AG09309 (cell line): ENCODE measurements around the gene ATP13A3.
"Not testable (repeated sequence)": the region's sequence is repeated elsewhere in the genome, so short reads cannot be mapped to it uniquely, and the experiment has no call there.

ENCODE experiments used
- DNase-seq: peaks from one replicate; pipeline ENCODE4 v3.0.0-alpha.2; 2010; ENCODE audit warnings: low read depth
- H3K4me3 ChIP-seq: 2 replicates; pipeline ENCODE4 v1.5.1; 2011; ENCODE audit warnings: mild to moderate bottlenecking, low read depth, low read length, moderate library complexity; ENCODE audit not compliant: control insufficient read depth
- TF ChIP-seq, protein P1 (sequence below): IDR thresholded peaks from 2 replicates; pipeline ENCODE4 v1.5.1; 2011; ENCODE audit warnings: mild to moderate bottlenecking, low read depth, low read length, inconsistent platforms; ENCODE audit not compliant: insufficient read depth, control insufficient read depth; ENCODE audit errors: missing control alignments

Gene ATP13A3

DNA sequence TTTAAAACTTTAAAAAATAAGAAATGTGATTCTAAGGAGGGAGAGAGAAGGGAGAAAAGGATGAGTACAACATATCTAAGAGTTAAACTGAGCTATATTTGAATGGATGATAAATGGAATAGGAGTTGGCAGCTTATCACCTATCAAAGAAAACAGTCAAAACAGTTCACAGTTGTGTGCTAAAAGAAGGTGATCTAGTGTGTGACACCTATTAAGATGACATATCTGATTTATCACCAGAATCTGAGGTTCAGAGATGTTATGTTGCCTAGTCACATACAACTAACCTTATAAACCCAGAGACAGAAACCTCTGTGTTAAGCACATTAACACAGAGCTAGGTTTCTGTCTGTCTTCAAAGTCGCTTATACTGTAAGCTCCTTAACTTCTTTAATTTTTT lies 3.0 kb downstream of the ATP13A3 start:
- no peak overlapping the region for H3K4me3 ChIP-seq
- TF ChIP-seq, protein P1, sequence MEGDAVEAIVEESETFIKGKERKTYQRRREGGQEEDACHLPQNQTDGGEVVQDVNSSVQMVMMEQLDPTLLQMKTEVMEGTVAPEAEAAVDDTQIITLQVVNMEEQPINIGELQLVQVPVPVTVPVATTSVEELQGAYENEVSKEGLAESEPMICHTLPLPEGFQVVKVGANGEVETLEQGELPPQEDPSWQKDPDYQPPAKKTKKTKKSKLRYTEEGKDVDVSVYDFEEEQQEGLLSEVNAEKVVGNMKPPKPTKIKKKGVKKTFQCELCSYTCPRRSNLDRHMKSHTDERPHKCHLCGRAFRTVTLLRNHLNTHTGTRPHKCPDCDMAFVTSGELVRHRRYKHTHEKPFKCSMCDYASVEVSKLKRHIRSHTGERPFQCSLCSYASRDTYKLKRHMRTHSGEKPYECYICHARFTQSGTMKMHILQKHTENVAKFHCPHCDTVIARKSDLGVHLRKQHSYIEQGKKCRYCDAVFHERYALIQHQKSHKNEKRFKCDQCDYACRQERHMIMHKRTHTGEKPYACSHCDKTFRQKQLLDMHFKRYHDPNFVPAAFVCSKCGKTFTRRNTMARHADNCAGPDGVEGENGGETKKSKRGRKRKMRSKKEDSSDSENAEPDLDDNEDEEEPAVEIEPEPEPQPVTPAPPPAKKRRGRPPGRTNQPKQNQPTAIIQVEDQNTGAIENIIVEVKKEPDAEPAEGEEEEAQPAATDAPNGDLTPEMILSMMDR: no peak
- DNase-seq: no peak

DNA sequence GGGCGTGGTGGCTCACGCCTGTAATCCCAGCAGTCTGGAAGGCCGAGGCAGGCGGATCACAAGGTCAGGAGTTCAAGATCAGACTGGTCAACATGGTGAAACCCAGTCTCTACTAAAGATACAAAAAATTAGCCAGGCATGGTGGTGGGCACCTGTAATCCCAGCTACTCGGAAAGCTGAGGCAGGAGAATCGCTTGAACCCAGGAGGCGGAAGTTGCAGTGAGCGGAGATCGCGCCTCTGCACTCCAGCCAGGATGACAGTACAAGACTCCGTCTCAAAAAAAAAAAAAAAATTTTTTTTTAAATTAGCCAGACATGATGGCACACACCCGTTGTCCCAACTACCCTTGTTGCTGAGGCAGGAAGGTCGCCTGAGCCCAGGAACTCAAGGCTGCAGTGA lies 4.0 kb downstream of the ATP13A3 start:
- not testable (repeated sequence) for DNase-seq, H3K4me3 ChIP-seq

DNA sequence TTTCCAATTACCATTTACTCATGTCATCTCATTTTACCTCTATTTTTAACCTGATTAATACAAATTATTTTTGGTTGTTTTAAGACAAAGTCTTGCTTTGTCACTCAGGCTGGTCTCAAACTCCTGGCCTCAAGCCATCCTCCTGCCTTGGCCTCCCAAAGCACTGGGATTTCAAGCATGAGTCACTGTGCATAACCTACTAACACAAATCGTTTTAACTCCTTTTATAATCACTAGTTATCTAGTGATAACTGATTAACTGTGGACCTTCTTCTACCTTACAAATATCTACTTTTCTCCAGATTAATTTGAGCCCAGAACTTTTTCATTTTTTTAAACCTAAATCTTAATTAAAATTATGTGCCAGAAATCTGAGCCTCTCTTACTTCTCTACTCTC lies 4.6 kb downstream of the ATP13A3 start:
- H3K4me3 ChIP-seq: no peak overlapping the region
- no peak for DNase-seq
- TF ChIP-seq, protein P1: no peak

DNA sequence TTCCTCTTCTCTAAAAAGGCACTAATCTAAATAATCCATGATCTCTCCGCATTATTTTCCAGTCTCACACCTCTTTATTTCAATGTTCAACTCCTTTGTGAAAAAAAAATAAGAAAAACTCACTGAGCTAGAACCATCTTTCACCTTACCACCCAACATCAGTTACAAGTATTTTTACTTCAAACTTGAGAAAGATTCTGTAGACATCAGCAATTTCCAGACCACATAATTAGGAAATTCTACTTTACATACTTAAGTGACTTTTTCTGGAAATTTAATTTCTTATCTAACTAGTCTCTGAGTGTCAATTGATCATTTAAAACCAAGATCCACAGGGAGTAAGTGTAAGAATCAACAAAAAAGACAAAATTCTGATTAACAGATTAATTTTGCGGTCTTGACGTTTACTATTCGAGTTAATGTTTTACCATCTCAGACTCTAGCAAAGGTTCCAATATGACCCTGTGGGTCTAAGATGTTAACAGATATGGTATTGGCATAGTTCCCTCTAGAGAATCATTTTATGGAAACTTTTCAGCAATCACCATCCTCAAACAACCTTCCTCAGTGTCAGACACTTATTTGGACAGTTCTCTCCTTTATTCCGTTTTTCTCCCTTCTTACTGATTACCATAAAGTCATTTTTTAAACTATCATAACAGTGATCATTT lies 5.1 kb downstream of the ATP13A3 start:
- no peak overlapping the region for H3K4me3 ChIP-seq
- no peak for DNase-seq
- TF ChIP-seq, protein P1: no peak

DNA sequence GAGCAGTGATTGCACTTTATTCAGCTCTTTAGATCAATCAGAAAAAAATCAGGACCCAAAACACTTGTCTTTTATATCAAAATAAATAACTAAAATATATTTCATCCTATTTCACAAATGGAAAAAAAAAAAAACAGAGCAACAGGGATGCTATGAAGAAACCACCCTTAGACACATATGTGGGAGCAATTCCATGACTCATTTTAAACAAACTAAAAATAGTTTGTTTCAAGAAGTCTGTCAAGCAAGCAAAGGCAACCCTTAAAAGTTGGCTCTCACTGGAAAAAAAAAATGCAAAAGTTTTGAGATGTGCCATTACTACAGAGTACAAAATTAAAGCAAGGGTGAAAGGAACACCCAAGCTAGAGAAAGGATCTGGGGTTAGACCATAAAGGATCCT lies 5.7 kb downstream of the ATP13A3 start:
- DNase-seq: no peak
- no peak overlapping the region for H3K4me3 ChIP-seq
- TF ChIP-seq, protein P1: no peak

DNA sequence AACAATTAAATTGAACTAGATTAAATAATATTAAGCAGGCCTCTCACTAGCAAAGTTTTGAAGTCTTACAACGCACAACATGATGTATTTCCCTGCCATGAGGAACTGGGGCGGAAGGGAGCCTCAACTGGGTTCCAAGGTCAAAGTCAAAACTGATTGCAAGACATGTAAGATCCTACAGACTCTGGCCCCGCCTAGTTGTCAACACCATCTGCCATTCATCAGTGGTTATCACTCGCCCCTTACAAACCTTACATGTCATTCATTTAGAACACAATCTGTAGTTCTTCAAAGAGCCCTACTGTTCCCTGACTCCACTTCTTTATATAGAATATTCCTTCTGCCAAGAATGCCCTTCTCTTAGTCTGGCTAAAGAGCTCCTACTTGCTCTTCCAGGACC lies 10.0 kb downstream of the ATP13A3 start:
- TF ChIP-seq, protein P1: no peak
- no peak overlapping the region for H3K4me3 ChIP-seq
- no peak for DNase-seq

DNA sequence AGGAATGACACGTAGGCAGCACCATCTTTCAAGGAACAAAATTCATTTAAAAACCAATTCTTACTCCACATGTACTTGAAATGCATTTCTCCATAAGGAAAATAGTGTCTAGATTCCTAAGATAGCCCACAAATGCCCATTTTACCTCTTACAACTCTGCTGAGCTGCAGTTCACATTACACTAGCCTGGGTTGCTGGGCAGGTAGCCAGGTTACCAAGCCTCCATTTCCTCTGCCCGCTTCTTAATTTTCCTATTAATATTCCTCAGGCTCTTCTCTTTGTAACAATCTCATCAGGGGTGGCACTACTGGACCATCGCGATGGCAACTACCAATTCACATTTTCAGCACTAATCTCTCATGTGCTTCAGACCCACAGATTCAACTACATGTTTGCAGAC lies 10.8 kb downstream of the ATP13A3 start:
- TF ChIP-seq, protein P1: no peak
- DNase-seq: no peak

More for the DNA sequence above, 10.8 kb downstream of the ATP13A3 start:
- H3K4me3 ChIP-seq: no peak overlapping the region
